HG03439 (cell line): ENCODE measurements around the gene HOXC9.
"Not testable (repeated sequence)": the region's sequence is repeated elsewhere in the genome, so short reads cannot be mapped to it uniquely, and the experiment has no call there.

ENCODE experiments used
- ATAC-seq: cut with Tn5 transposase; IDR thresholded peaks from one replicate; pipeline ENCODE4 v1.9.1; 2021; ENCODE audit warnings: mild to moderate bottlenecking, moderate library complexity; ENCODE audit not compliant: unreplicated experiment

HOXC9 gene

GRCh38 chr12:54036620-54037359 lies 36.8 kb downstream of the HOXC9 start:
- ATAC-seq: no peak

DNA sequence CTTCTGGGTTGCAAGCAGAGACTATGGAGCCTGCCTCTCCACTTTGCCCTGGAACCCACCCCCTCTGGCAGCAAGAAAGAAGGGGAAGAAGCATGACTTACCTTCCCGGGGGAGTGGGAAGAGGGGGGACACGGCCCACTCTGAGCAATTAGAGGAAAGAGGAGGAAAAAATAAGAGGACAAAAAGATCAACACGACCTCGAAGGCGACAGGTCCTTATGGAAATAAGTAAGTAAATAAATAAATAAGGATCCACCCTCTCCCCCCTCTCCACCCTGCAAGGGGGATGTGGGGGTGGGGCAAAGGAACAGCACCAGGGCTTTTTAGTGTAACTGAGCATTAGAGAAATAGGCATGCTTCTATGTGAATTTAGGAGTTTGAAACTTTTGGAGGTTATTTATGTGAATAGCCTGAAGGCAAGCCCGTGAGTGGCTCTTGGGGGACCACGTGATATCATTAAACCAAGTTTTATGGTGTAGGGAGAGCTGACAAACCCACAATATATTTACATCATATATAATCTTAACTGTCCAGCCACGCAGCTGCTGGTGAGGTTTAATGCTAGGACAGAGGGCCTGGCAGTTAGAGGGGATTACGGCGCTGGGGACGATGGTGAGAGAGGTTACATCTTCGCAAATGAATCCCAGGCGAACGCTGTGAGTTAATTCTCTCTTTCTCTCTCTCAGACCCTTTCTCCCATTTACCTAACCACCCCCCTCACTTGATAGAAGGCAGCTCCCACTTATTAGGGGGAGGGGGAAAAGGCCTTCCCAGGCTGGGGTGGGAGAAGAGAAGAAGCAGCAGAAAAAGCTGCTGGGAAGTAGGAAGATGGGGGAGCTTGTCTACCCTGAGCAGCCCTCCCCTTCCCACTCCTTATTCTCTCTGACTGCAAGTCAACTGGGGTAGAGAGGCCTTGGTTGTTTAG lies 37.7 kb downstream of the HOXC9 start:
- no peak for ATAC-seq

DNA sequence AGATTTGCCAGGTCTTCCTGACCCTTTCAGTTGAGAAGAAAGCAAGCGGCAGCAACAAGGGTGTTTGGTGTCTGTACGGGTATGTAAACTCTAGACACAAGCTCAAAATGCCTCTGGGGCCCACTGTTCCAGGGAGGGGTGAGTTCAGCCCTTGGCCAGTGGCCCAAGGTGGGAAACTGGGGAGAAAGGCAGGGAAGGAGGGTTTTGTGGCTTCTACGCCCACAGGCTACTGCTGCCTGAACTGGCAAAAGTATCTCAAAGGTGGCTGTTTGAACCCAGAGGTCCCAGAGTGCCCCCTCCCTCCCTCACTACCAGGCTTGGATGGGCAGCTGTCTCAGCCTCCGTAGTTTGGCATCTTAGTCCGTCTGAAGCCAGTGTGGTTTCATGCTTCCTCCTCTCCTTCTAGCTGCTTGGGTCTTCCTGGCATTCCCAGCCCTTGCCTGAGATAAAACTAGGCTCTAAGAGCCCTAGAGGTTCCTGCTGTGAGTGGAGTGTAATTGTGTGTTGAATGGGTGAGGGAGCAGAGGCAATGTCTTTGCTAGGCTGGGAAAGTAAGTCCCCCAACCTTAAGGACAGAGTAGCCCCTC lies 38.4 kb downstream of the HOXC9 start:
- no peak for ATAC-seq

GRCh38 chr12:54038871-54039414 lies 39.0 kb downstream of the HOXC9 start:
- ATAC-seq: no peak

GRCh38 chr12:54039417-54040147 lies 39.6 kb downstream of the HOXC9 start:
- no peak for ATAC-seq

DNA sequence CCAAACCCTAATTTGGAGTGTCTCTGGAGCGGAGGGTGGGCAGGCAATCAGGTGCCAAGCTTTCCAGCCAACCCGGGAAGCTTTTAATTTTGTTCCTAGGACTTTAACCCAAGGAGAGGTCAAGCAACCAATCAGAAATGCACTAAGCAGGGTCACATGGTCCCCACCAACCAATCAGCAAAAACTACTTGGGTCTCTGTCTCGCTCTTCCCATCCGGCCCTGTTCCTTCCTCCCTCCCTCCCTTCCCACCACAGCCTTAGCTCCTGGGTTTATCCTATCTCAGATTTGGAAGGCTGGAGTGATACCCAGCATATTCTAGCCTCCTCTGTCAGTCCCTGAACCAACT lies 40.2 kb downstream of the HOXC9 start:
- no peak for ATAC-seq

DNA sequence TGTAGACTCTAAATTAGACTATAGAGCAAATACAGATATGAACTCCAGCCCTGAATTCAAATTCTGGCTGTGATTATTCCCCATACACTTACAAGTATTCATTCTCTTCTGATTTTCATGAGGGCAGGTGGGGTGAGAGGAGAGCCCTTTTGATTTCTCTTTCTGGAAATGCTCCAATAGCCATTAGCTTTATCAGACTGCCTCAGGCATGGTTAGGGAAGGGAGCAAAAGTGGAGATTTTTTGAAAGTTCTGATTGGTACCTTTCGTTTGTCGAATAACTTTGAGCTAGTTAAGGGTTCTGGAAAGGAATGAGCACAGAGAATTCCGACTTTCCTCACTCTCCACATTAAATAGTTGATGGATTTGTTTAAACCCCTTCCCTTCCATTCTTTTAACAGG lies 40.7 kb downstream of the HOXC9 start:
- no peak for ATAC-seq

- ATAC-seq: no peak
These were observed 41.2 kb downstream of the HOXC9 start for GRCh38 chr12:54041097-54041690.

GRCh38 chr12:54042033-54042432 lies 42.1 kb downstream of the HOXC9 start:
- not testable (repeated sequence) for ATAC-seq

DNA sequence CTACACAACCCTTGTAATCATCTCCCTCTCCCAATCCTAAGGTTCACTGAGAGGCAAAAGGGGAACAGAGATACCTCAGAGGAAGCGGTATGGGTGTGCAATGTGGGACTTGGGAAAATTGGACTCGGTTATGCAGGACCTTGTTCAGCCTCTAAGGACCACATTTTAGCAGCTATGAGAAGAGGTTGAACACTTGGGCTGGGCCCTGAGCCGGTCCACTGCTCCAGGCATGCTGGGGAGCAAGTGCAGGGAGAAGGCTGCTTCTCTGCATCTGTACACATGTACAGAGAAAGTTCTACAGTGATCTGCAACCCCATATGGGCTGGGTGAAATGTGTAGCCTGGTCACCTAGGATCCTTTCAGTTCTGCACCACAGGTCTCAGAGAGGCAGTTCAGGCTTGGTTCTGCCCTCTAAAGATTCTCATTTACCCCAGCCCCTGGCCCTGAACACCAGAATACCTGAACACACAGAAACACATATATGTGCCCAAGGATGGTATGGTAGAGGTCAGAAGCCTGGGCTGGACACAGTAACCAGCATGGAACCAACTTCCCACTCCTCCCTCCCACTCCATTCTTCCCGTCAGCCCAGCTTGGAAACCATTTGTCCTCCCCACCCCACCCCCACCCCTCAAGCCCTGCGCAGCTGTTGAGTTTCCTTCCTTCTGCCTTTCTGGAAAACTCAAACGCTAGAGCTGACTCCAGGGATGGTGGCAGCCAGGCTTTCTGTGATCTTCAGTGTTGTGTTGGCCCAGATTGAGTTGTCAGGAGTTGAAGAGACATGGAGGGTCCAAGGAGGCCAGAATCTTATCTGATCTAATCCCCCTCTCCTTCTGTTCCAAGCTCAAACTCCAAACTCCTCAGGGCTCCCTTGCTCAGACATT lies 43.3 kb downstream of the HOXC9 start:
- ATAC-seq: no peak

DNA sequence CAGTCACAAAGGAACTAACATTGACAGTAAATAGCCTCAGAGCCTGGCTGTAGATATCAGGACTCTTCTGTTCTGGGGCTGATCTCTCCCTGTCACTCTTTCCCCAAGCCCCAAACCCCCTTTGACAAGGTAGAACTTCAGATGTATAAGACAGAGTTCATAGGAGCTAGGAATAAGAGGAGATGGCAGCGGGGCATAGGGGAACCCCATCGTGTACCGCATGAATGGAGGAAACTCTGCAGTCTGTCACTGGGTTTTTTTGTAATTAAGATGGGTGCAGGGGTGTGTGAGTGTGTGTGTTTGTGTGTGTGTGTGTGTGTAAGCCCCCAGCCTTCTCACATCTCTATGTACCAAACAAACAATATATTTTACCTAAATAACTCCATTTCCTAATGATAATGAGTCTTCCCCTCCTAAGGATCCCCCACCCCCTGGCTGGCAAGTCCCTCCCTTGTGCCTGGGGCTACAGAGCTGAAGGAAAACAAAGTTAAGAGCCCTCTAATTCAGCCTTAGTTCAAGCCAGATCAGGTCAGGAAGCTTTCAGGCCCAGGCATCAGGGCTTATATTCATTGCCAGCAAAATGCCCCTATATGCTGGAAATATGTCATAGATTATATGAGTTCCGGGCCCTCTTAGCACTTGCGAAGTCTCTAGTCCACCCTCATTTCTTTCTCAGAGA lies 44.6 kb downstream of the HOXC9 start:
- ATAC-seq: no peak

DNA sequence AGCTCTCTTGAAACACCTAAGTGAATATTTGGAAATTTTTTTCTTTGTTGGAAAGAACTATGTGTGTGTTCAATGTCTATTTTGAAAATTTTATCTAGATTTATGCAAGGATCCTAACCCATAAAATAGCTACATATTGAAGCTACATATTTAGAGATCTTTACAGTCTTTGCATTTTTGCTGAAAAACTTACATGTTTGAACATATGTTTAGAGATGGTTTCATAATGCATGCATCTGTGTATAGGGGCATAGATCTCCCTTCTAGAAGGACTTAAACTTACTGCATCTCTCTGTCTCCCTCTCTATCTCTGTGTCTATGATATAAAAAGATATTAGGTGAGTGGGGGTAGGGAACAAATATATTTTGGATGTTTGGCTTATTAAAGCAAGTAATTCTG lies 45.4 kb downstream of the HOXC9 start:
- no peak for ATAC-seq

- ATAC-seq: no peak
These were observed 46.0 kb downstream of the HOXC9 start for GRCh38 chr12:54045868-54046521.

GRCh38 chr12:54046809-54047159 lies 46.8 kb downstream of the HOXC9 start:
- no peak for ATAC-seq

DNA sequence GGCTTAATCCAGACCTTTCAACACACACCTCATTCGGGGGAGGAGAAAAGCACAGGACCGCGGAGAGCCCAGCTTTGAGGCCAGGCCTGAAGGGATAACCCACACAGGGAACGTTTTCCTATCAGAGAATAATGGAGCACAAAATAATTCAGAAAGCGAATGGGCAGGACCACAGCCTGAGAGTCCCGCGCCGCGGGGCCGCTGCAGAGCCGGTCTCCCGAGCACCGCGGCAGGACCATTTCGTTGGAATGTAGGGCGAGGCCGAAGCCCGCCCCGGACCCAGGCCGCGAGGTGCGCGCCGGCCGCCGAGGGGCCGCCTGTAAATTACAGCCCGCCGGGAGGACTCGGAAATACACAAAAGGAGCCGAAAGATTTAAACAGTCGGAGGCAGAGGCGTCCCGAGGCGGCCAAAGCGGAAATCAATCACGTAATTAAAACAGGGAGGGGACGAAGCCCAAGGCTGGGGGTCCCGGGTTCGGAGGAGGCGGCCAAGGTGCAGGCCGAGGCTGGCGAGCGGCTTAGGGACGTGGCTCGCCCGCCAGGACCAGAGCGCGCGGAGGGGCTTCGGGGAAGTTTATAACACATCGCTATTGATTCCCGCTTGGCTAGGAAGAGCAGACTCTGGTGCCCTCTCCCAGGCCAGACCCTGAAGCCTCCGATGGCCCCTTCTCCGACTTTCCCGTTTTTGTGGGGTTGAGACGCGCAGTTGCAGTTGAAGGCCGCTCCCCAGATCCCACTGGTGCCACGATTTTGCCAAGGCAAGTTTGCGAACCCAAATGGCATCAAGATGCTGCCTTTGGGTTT lies 47.4 kb downstream of the HOXC9 start:
- no peak for ATAC-seq

GRCh38 chr12:54047964-54048303 lies 48.0 kb downstream of the HOXC9 start:
- no peak for ATAC-seq

GRCh38 chr12:54048406-54049093 lies 48.6 kb downstream of the HOXC9 start:
- no peak for ATAC-seq
